HepG2 (cell line): ENCODE measurements around the gene SNUPN. TPM values are rescaled to one million over a fixed set of nuclear protein-coding genes. Genes with fewer than 3 reads are reported as not detected.

ENCODE experiments used
- GTF3A ChIP-seq: sonication (generic); formaldehyde crosslinking; conservative IDR thresholded peaks from 2 replicates; pipeline ENCODE4 v1.4.0; 2020; ENCODE audit warnings: mild to moderate bottlenecking, missing genetic modification reagents
- KDM5A ChIP-seq: fragments of 200-600 bp; sonication (generic); IDR thresholded peaks from 2 replicates; pipeline ENCODE4 v1.7.0; 2018; ENCODE audit warnings: antibody characterized with exemption, mild to moderate bottlenecking, low read length, borderline replicate concordance
- NCOR1 ChIP-seq: fragments of 200-600 bp; sonication (generic); IDR thresholded peaks from 2 replicates; pipeline ENCODE4 v1.7.0; 2017; ENCODE audit warnings: antibody characterized with exemption, low read length, borderline replicate concordance
- ZNF460 ChIP-seq: sonication (generic); formaldehyde crosslinking; IDR thresholded peaks from 2 replicates; pipeline ENCODE4 v1.5.1; 2020; ENCODE audit warnings: missing genetic modification reagents, mild to moderate bottlenecking, borderline replicate concordance
- ZNF773 ChIP-seq: sonication (generic); formaldehyde crosslinking; IDR thresholded peaks from 2 replicates; pipeline ENCODE4 v1.4.0; 2020; ENCODE audit warnings: missing genetic modification reagents, borderline replicate concordance
- polyA plus RNA-seq, 8 experiments: library from polyadenylated mRNA; depleted of rRNA in 3 of 8; stranded (reverse) in 7 of 8; unstranded in 1 of 8; fragments of >200 nt; fragmentation: Illumina TruSeq in 4 of 8; extraction: Trizol in 4 of 8; gene quantifications; 2 replicates each; pipeline versions ENCODE4 v1.2.1 to v1.2.3, GENCODE V29; 2011 to 2016; ENCODE audit warnings: low read depth in 4 of 8, missing spikeins in 1 of 8, mixed read lengths in 1 of 8; ENCODE audit not compliant: insufficient read depth in 1 of 8
- total RNA-seq, 5 experiments: library from RNA; depleted of rRNA; stranded (reverse); fragments of >200 nt; fragmentation: Illumina TruSeq; extraction: Trizol; gene quantifications; 2 replicates each; pipeline ENCODE4 v1.2.3, GENCODE V29; 2016; ENCODE audit warnings: low read depth in 1 of 5
- TF ChIP-seq, protein P1 (sequence below): sonication (generic); formaldehyde crosslinking; IDR thresholded peaks from 2 replicates; pipeline ENCODE4 v1.8.0; 2022; ENCODE audit warnings: mild to moderate bottlenecking, missing genetic modification reagents, borderline replicate concordance
- TF ChIP-seq, protein P2 (sequence below): sonication (generic); formaldehyde crosslinking; IDR thresholded peaks from 2 replicates; pipeline ENCODE4 v1.4.0; 2020; ENCODE audit warnings: missing genetic modification reagents, borderline replicate concordance
- TF ChIP-seq, protein P3 (sequence below): sonication (generic); formaldehyde crosslinking; IDR thresholded peaks from 2 replicates; pipeline ENCODE4 v1.8.0; 2022; ENCODE audit warnings: mild to moderate bottlenecking, missing genetic modification reagents, moderate library complexity
- TF ChIP-seq, protein P4 (sequence below): IDR thresholded peaks from 2 replicates; pipeline ENCODE4 v1.6.1; 2016; ENCODE audit warnings: missing compliant biosample characterization, missing genetic modification reagents, borderline replicate concordance
- TF ChIP-seq, protein P5 (sequence below): conservative IDR thresholded peaks from 2 replicates; pipeline ENCODE4 v1.6.1; 2018; ENCODE audit warnings: missing genetic modification reagents
- TF ChIP-seq, protein P6 (sequence below): sonication (generic); formaldehyde crosslinking; IDR thresholded peaks from 2 replicates; pipeline ENCODE4 v1.5.1; 2020; ENCODE audit warnings: mild to moderate bottlenecking, moderate library complexity, missing genetic modification reagents
- TF ChIP-seq, protein P7 (sequence below): sonication (generic); formaldehyde crosslinking; IDR thresholded peaks from 2 replicates; pipeline ENCODE4 v1.5.0; 2020; ENCODE audit warnings: mild to moderate bottlenecking, missing genetic modification reagents

Gene SNUPN
- total and polyA plus RNA-seq, 2 of the 13 experiments (the other 11 are each of a cell fraction or from before 2014, with no cell fraction given): 9.0 to 16.4 TPM

DNA sequence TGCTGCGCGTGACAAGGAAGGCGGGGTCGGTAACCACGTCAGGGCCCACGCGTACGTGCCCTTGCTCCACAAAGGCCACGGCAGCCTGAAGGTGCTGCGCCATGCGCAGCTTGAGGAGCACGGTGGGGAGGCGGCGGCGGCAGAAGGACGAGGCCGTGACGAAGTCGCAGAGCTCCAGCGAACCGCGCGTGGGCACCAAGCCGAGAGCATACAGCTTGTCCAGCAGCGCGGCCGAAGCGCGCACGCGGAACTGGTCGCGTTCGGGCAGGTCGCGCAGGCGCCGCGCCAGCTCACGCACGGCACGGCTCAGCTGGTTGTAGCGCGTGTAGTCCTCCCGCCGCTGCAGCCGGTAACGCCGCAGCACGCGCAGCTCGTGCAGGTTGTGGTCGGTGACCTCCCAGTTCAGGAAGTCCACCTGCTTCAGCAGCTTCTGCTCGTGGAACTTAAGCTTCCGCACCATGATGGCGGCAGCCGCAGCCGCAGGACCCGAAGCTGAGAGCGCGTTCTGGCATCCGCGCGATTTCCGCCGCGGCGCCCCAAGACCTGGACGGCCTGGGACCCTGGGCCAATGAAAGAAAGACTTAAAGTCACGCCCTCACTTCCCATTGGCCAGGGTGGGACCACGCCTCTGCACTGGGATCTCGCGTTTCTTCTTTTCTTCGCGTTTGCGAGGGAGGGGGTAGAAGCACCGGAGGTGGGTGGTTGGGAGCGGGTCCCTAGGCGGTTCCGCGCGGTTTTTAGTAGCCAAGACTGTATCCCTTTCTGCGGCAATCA lies 14.4 kb upstream of the SNUPN start, which contains the start of gene IMP3 (continued):
- TF ChIP-seq, protein P1, sequence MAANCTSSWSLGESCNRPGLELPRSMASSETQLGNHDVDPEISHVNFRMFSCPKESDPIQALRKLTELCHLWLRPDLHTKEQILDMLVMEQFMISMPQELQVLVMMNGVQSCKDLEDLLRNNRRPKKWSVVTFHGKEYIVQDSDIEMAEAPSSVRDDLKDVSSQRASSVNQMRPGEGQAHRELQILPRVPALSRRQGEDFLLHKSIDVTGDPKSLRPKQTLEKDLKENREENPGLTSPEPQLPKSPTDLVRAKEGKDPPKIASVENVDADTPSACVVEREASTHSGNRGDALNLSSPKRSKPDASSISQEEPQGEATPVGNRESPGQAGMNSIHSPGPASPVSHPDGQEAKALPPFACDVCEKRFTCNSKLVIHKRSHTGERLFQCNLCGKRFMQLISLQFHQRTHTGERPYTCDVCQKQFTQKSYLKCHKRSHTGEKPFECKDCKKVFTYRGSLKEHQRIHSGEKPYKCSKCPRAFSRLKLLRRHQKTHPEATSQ (CRISPR knock-in tag): peak; percentile 92
- TF ChIP-seq, protein P2, sequence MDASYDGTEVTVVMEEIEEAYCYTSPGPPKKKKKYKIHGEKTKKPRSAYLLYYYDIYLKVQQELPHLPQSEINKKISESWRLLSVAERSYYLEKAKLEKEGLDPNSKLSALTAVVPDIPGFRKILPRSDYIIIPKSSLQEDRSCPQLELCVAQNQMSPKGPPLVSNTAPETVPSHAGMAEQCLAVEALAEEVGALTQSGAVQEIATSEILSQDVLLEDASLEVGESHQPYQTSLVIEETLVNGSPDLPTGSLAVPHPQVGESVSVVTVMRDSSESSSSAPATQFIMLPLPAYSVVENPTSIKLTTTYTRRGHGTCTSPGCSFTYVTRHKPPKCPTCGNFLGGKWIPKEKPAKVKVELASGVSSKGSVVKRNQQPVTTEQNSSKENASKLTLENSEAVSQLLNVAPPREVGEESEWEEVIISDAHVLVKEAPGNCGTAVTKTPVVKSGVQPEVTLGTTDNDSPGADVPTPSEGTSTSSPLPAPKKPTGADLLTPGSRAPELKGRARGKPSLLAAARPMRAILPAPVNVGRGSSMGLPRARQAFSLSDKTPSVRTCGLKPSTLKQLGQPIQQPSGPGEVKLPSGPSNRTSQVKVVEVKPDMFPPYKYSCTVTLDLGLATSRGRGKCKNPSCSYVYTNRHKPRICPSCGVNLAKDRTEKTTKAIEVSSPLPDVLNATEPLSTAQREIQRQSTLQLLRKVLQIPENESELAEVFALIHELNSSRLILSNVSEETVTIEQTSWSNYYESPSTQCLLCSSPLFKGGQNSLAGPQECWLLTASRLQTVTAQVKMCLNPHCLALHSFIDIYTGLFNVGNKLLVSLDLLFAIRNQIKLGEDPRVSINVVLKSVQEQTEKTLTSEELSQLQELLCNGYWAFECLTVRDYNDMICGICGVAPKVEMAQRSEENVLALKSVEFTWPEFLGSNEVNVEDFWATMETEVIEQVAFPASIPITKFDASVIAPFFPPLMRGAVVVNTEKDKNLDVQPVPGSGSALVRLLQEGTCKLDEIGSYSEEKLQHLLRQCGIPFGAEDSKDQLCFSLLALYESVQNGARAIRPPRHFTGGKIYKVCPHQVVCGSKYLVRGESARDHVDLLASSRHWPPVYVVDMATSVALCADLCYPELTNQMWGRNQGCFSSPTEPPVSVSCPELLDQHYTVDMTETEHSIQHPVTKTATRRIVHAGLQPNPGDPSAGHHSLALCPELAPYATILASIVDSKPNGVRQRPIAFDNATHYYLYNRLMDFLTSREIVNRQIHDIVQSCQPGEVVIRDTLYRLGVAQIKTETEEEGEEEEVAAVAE (CRISPR knock-in tag): no peak; the same call in 1 of the 2 replicates
- no peak for TF ChIP-seq KDM5A
- TF ChIP-seq, protein P3, sequence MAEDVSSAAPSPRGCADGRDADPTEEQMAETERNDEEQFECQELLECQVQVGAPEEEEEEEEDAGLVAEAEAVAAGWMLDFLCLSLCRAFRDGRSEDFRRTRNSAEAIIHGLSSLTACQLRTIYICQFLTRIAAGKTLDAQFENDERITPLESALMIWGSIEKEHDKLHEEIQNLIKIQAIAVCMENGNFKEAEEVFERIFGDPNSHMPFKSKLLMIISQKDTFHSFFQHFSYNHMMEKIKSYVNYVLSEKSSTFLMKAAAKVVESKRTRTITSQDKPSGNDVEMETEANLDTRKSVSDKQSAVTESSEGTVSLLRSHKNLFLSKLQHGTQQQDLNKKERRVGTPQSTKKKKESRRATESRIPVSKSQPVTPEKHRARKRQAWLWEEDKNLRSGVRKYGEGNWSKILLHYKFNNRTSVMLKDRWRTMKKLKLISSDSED (CRISPR knock-in tag): no peak
- TF ChIP-seq, protein P4, sequence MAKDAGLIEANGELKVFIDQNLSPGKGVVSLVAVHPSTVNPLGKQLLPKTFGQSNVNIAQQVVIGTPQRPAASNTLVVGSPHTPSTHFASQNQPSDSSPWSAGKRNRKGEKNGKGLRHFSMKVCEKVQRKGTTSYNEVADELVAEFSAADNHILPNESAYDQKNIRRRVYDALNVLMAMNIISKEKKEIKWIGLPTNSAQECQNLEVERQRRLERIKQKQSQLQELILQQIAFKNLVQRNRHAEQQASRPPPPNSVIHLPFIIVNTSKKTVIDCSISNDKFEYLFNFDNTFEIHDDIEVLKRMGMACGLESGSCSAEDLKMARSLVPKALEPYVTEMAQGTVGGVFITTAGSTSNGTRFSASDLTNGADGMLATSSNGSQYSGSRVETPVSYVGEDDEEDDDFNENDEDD (CRISPR knock-in tag): peak; percentile 84; the same call in 1 of the 2 replicates
- peak; percentile 84; the same call in 1 of the 2 replicates for TF ChIP-seq ZNF773 (CRISPR knock-in tag)
- TF ChIP-seq, protein P5, sequence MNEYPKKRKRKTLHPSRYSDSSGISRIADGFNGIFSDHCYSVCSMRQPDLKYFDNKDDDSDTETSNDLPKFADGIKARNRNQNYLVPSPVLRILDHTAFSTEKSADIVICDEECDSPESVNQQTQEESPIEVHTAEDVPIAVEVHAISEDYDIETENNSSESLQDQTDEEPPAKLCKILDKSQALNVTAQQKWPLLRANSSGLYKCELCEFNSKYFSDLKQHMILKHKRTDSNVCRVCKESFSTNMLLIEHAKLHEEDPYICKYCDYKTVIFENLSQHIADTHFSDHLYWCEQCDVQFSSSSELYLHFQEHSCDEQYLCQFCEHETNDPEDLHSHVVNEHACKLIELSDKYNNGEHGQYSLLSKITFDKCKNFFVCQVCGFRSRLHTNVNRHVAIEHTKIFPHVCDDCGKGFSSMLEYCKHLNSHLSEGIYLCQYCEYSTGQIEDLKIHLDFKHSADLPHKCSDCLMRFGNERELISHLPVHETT (CRISPR knock-in tag): no peak; the same call in 1 of the 2 replicates
- no peak for TF ChIP-seq ZNF460 (CRISPR knock-in tag)
- TF ChIP-seq, protein P6, sequence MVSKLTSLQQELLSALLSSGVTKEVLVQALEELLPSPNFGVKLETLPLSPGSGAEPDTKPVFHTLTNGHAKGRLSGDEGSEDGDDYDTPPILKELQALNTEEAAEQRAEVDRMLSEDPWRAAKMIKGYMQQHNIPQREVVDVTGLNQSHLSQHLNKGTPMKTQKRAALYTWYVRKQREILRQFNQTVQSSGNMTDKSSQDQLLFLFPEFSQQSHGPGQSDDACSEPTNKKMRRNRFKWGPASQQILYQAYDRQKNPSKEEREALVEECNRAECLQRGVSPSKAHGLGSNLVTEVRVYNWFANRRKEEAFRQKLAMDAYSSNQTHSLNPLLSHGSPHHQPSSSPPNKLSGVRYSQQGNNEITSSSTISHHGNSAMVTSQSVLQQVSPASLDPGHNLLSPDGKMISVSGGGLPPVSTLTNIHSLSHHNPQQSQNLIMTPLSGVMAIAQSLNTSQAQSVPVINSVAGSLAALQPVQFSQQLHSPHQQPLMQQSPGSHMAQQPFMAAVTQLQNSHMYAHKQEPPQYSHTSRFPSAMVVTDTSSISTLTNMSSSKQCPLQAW: 0 out of 2 replicates have a peak, but pooled peaks have one; percentile 55
- peak; percentile 42; the same call in 1 of the 2 replicates for TF ChIP-seq NCOR1
- TF ChIP-seq GTF3A (CRISPR knock-in tag): no peak
- TF ChIP-seq, protein P7, sequence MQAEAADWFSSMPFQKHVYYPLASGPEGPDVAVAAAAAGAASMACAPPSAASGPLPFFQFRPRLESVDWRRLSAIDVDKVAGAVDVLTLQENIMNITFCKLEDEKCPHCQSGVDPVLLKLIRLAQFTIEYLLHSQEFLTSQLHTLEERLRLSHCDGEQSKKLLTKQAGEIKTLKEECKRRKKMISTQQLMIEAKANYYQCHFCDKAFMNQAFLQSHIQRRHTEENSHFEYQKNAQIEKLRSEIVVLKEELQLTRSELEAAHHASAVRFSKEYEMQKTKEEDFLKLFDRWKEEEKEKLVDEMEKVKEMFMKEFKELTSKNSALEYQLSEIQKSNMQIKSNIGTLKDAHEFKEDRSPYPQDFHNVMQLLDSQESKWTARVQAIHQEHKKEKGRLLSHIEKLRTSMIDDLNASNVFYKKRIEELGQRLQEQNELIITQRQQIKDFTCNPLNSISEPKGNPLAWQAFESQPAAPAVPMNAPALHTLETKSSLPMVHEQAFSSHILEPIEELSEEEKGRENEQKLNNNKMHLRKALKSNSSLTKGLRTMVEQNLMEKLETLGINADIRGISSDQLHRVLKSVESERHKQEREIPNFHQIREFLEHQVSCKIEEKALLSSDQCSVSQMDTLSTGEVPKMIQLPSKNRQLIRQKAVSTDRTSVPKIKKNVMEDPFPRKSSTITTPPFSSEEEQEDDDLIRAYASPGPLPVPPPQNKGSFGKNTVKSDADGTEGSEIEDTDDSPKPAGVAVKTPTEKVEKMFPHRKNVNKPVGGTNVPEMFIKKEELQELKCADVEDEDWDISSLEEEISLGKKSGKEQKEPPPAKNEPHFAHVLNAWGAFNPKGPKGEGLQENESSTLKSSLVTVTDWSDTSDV (CRISPR knock-in tag): peak; percentile 94; the same call in 1 of the 2 replicates
